ENCODE measurements around the gene CNTNAP5.

GRCh38 chr2:124814968-124815745, 790.1 kb downstream of the CNTNAP5 start:
- TF ChIP-seq SUZ12 (IDR thresholded peaks at IDR 0.05; ENCODE audit: extremely low read depth, insufficient read depth, insufficient read length) (no peak), YY1 (IDR thresholded peaks at IDR 0.05; ENCODE audit: insufficient read depth, insufficient read length) (no peak)
